ENCODE results near the gene DDX41.

DNA sequence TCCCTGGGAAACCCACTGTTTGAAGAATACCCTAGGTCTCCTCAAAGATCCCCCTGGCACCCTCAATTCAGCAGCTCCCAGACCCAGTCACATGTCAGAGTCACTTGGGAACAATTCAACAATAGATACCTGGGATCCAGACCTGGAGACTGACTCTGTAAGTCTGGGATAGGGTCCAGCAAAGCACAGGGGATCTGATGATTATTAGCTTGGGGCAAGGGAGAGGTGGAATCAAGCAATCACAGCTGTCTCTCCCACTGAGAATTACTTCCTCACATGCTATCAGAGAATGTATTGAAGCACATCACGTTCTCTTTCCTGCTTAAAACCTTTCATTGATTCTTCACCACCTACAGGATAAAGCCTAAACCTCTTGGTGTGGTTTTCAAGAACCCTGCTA is 31.7 kb upstream of the DDX41 start:
- TF ChIP-seq POLR2A (IDR thresholded peaks at IDR 0.05; ENCODE audit: low read depth, low read length) (no peak), POLR2AphosphoS5 (IDR thresholded peaks at IDR 0.05; ENCODE audit: low read depth, low read length) (no peak), TAF1 (IDR thresholded peaks at IDR 0.05; ENCODE audit: borderline replicate concordance, low read depth, low read length) (no peak)
